ENCODE data around the gene CFLAR.

CFLAR gene

DNA sequence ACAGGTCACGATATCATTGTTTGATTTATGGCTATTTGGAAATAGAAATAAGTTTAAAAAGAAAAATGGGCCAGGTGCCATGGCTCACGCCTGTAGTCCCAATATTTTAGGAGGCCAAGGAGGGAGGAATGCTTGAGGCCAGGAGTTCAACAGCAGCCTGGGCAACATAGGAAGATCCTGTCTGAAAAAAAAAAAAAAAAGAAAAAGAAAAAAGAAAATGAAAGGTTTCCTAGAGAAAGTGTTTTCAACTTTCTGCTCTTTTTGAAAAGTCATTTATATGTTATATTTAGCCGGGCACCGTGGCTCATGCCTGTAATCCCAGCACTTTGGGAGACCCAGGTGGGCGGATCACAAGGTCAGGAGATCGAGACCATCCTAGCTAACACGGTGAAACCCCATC lies 41.0 kb upstream of the CFLAR start:
- no peaks in the 10 kb centered on the region for H3K9me3 Mint-ChIP-seq
- no peak for TF ChIP-seq CTCF (IDR thresholded peaks at IDR 0.05)
- no peaks in the 10 kb centered on the region for H3K27me3 Mint-ChIP-seq (ENCODE audit: low read depth, poor library complexity)

DNA sequence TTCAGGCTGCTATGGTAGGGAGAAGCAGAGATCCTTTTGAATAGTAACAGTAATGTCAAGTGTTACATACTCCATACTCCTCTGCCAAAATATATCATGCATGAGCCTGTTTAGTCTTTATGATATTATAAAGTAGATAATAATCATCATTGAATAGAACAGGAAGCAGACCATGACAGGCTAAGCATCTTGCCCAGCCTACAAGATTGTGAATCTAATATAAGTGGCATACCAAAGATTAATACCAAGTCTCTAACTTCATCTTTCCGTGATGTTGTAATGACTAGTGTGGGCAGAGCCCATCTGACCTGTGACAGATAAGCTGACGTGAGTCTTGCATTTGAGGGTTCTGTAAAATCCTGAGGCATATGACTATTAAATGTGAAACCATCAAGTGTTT lies 31.1 kb upstream of the CFLAR start:
- H3K36me3 Mint-ChIP-seq (ENCODE audit: low read depth), result peaks cover 59% of the 10 kb centered on the region
- H3K27me3 Mint-ChIP-seq (ENCODE audit: low read depth, poor library complexity), result no peaks in the 10 kb centered on the region
- H3K9me3 Mint-ChIP-seq, result no peaks in the 10 kb centered on the region
- H3K4me1 Mint-ChIP-seq, result no peaks in the 10 kb centered on the region
- H3K27ac Mint-ChIP-seq, result no peak overlapping the region
- no peak for DNase-seq
- no peak for TF ChIP-seq CTCF (IDR thresholded peaks at IDR 0.05)
- no peak overlapping the region for H3K4me3 Mint-ChIP-seq

More for the DNA sequence above, 41.0 kb upstream of the CFLAR start:
- no peak for DNase-seq
- H3K36me3 Mint-ChIP-seq (ENCODE audit: low read depth), result peaks cover 7% of the 10 kb centered on the region
- no peak overlapping the region for H3K4me3 Mint-ChIP-seq
- no peak overlapping the region for H3K27ac Mint-ChIP-seq
- H3K4me1 Mint-ChIP-seq, result peaks cover 29% of the 10 kb centered on the region

GRCh38 chr2:201090574-201090973 lies 25.4 kb upstream of the CFLAR start:
- Mint-ChIP-seq H3K4me3 (no peak overlapping the region), H3K27me3 (ENCODE audit: low read depth, poor library complexity) (no peaks in the 10 kb centered on the region), H3K36me3 (ENCODE audit: low read depth) (peaks cover 34% of the 10 kb centered on the region), H3K9me3 (no peaks in the 10 kb centered on the region), H3K4me1 (no peaks in the 10 kb centered on the region), H3K27ac (peak overlapping the region; percentile 64)
- TF ChIP-seq CTCF (IDR thresholded peaks at IDR 0.05), result no peak
- no peak for DNase-seq

GRCh38 chr2:201093573-201093972 lies 22.4 kb upstream of the CFLAR start:
- no peak for DNase-seq
- Mint-ChIP-seq H3K27me3 (ENCODE audit: low read depth, poor library complexity) (no peaks in the 10 kb centered on the region), H3K4me3 (no peak overlapping the region), H3K4me1 (no peaks in the 10 kb centered on the region), H3K9me3 (peaks cover 4% of the 10 kb centered on the region), H3K27ac (no peak overlapping the region), H3K36me3 (ENCODE audit: low read depth) (peaks cover 7% of the 10 kb centered on the region)
- TF ChIP-seq CTCF (IDR thresholded peaks at IDR 0.05), result no peak

DNA sequence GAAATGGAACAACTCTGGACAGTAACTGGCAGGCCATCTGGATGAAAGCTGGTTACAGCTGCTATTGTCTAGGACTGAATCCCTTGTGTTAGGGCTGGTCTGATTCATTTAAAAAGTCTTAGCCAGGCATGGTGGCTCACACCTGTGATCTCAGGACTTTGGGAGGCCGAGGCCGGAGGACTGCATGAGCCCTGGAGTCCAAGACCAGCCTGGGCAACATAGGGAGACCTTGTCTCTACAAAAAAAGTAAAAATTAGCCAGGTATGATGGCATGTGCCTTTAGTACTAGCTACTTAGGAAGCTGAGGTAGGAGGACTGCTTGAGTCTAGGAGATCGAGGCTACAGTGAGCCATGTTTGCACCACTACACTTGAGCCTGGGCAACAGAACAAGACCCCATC lies 15.5 kb upstream of the CFLAR start:
- TF ChIP-seq CTCF (IDR thresholded peaks at IDR 0.05), result no peak
- H3K4me3 Mint-ChIP-seq, result no peak overlapping the region
- no peaks in the 10 kb centered on the region for H3K36me3 Mint-ChIP-seq (ENCODE audit: low read depth)
- DNase-seq, result no peak
- no peaks in the 10 kb centered on the region for H3K4me1 Mint-ChIP-seq
- no peaks in the 10 kb centered on the region for H3K27me3 Mint-ChIP-seq (ENCODE audit: low read depth, poor library complexity)
- H3K9me3 Mint-ChIP-seq, result peaks cover 4% of the 10 kb centered on the region
- H3K27ac Mint-ChIP-seq, result no peak overlapping the region

- H3K4me3 Mint-ChIP-seq, result no peak overlapping the region
- no peaks in the 10 kb centered on the region for H3K36me3 Mint-ChIP-seq (ENCODE audit: low read depth)
- H3K27ac Mint-ChIP-seq, result no peak overlapping the region
- no peaks in the 10 kb centered on the region for H3K4me1 Mint-ChIP-seq
- DNase-seq, result no peak
- peaks cover 3% of the 10 kb centered on the region for H3K27me3 Mint-ChIP-seq (ENCODE audit: low read depth, poor library complexity)
- no peak for TF ChIP-seq CTCF (IDR thresholded peaks at IDR 0.05)
- H3K9me3 Mint-ChIP-seq, result no peaks in the 10 kb centered on the region
Measured at GRCh38 chr2:201105759-201106158, 10.2 kb upstream of the CFLAR start.

Measured in nephron progenitor cell (in vitro differentiated cells).